BJ (cell line): ENCODE measurements around the gene MBTPS1. TPM values are rescaled to one million over a fixed set of nuclear protein-coding genes. Genes with fewer than 3 reads are reported as not detected.

Experiments
- CTCF ChIA-PET: fragments of 350-600 bp; formaldehyde crosslinking; extraction: SDS; loops from one replicate; lab custom pipeline; 2021; ENCODE audit warnings: antibody characterized with exemption, inconsistent platforms; lab: Yijun Ruan, JAX
- POLR2A ChIA-PET: fragments of 300-600 bp; sonication (Branson Sonifier 250); formaldehyde crosslinking; extraction: SDS; loops from one replicate; lab custom pipeline; 2021; ENCODE audit warnings: antibody characterized with exemption; lab: Charles Lee
- DNase-seq: peaks from one replicate; pipeline ENCODE4 v3.0.0-alpha.2; 2011; ENCODE audit warnings: low read depth
- H3K27me3 ChIP-seq: 2 replicates; pipeline ENCODE4 v1.6.0; 2011; ENCODE audit warnings: low read length; ENCODE audit not compliant: control insufficient read depth, insufficient read depth
- H3K36me3 ChIP-seq: 2 replicates; pipeline ENCODE4 v1.5.1; 2011; ENCODE audit warnings: low read length; ENCODE audit not compliant: control insufficient read depth, insufficient read depth
- H3K4me3 ChIP-seq: 2 replicates; pipeline ENCODE4 v1.5.1; 2011; ENCODE audit warnings: low read depth, mild to moderate bottlenecking, control low read depth, low read length
- polyA minus RNA-seq: library from RNA; depleted of rRNA, polyadenylated mRNA; stranded (reverse); fragments of >200 nt; gene quantifications from 2 replicates; pipeline ENCODE4 v1.2.3, GENCODE V29; 2011; rRNA and poly(A)+ RNA removed
- polyA plus RNA-seq: library from polyadenylated mRNA; depleted of rRNA; stranded (reverse); fragments of >200 nt; gene quantifications from 2 replicates; pipeline ENCODE4 v1.2.3, GENCODE V29; 2011; rRNA removed
- TF ChIP-seq, protein P1 (sequence below): IDR thresholded peaks from 2 replicates; pipeline ENCODE4 v1.5.1; 2011; ENCODE audit warnings: low read depth, mild to moderate bottlenecking, control low read depth, inconsistent platforms, low read length, moderate library complexity; ENCODE audit not compliant: insufficient read depth

The MBTPS1 gene
- 72.6 and 89.7 TPM in 2 replicates for polyA plus RNA-seq
- polyA minus RNA-seq = 75.4 and 97.2 TPM in 2 replicates

DNA sequence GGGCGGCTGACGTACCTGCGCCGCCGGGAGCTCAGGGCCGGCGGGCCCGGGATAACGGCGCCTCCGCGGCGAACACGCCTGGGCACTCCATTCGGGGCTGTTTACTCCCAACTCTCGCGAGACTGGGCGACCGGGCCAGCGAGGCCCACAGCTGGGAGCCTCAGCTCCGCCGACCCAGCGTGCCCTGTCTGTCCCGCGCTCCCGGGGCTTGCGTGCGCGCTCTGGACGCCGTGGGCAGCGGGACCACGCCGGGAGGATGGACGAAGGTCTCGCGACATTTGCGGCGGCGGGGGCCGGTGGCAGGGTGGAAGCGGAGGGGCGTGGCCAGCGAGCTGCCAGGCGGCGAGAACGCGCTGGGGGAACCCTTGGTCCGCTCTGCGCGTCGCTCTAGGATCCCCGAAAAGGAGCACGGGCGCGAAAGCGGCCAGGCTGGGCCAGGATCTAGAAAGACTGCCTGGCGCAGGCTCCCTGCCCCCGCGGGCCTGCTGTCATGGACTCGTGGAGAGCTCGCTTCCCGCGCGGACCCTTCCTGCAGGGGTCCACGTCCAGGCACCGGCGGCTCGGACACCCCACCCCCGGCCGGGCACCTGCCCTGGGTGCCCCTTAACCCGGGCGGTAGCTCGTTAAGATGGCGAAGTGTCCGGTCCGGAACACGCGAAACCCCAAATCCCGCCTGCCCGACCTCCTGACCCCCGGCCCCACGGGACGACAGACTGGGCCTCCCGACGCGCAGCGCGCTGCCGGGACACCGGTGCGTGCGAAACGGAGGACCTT lies at the start of gene MBTPS1:
TSS of gene MBTPS1 (minus strand) at position 223 of the 774 bp plus-strand sequence. CDS start 15,159 bp downstream, outside the sequence.
- peak; percentile 84 for DNase-seq
- no peaks in the 10 kb centered on the region for H3K27me3 ChIP-seq
- peak within 1 kb of the TSS; percentile 99 for H3K4me3 ChIP-seq
- TF ChIP-seq, protein P1, sequence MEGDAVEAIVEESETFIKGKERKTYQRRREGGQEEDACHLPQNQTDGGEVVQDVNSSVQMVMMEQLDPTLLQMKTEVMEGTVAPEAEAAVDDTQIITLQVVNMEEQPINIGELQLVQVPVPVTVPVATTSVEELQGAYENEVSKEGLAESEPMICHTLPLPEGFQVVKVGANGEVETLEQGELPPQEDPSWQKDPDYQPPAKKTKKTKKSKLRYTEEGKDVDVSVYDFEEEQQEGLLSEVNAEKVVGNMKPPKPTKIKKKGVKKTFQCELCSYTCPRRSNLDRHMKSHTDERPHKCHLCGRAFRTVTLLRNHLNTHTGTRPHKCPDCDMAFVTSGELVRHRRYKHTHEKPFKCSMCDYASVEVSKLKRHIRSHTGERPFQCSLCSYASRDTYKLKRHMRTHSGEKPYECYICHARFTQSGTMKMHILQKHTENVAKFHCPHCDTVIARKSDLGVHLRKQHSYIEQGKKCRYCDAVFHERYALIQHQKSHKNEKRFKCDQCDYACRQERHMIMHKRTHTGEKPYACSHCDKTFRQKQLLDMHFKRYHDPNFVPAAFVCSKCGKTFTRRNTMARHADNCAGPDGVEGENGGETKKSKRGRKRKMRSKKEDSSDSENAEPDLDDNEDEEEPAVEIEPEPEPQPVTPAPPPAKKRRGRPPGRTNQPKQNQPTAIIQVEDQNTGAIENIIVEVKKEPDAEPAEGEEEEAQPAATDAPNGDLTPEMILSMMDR = no peak
- CTCF ChIA-PET = interaction anchor here (0.6 to 2.9 kb wide), 13 partner anchors 15 to 369 kb away, joined by 3 to 10 read pairs (median 3); partner anchors contain the start of genes DNAAF1, HSDL1 and TAF1C
- no peaks in the 10 kb centered on the region for H3K36me3 ChIP-seq
- POLR2A ChIA-PET = interaction anchor here (0.6 kb wide), 1 partner anchor 17 kb away, joined by 3 read pairs; no protein-coding TSS in a partner anchor

DNA sequence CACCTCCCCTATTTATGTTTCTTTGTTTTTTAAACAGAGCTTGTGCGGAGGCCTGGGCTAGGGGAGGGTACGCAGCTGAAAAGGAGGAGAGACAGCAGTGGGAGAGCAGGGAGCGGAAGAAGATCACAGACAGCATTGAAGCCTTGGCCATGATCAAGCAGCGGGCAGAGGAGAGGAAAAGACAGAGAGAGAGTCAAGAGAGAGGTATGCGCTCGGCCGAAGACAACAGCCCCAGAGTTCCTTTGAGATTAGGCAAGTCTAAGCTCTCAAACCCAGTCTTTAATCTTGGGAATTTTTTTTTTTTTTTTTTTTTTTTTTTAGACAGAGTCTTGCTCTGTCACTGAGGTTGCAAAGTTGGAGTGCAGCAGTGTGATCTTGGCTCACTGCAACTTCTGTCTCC lies 49.0 kb upstream of the MBTPS1 start:
- no peaks in the 10 kb centered on the region for H3K36me3 ChIP-seq
- no peak overlapping the region for H3K4me3 ChIP-seq
- peaks cover 7% of the 10 kb centered on the region for H3K27me3 ChIP-seq
- ChIA-PET CTCF (interaction anchor here (1.5 kb wide), 1 partner anchor 11 kb away, joined by 5 read pairs; no protein-coding TSS in a partner anchor), POLR2A (interaction anchor here (0.6 kb wide), 1 partner anchor 40 kb away, joined by 5 read pairs; no protein-coding TSS in a partner anchor)
- DNase-seq = no peak
- TF ChIP-seq, protein P1 = no peak

DNA sequence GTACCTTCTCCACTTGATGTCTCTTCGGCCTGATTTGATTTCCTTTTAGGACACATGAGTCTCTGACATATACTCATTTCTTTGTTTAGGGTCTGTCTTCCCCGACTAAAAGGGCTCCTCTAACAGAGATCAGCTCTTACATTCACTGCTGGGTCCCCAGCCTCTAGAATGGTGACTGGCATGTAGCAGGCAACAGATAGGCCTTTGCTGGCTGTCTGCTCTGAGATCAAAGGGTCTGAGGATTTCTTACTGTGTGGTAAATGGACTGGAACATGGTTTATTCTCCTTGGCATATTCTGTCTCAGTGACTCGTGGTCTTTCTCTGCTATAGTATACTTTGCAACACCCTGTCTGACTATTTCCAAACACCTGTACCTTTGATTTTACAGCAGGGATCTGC lies 45.1 kb upstream of the MBTPS1 start:
- TF ChIP-seq, protein P1 = no peak
- peaks cover 10% of the 10 kb centered on the region for H3K27me3 ChIP-seq
- H3K36me3 ChIP-seq = no peaks in the 10 kb centered on the region
- ChIA-PET POLR2A (no interaction called here), CTCF (interaction anchor here (1.4 kb wide), 1 partner anchor 25 kb away, joined by 5 read pairs; the partner anchor contains the start of gene TAF1C)
- DNase-seq = no peak
- no peak overlapping the region for H3K4me3 ChIP-seq

DNA sequence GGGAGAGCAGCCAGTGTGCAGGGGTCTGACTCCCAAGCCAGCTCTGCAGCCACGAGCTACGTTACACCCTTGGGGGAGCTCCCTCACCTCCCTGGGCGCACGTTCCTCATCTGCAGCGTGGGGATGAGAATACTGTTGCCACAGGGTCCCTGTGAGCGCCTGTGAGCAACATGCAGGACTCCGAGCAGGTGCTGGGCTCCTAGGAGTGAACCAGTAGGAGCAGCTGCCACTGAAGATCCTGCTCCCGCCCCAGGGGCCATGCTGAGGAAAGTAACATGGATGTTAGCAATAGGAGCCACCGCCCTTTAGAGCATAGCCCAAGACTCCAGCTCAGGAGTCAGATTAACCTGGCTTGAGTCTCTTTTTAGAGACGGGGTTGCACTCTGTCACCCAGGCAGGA lies 44.3 kb upstream of the MBTPS1 start:
- TF ChIP-seq, protein P1 = no peak
- no peak for DNase-seq
- CTCF ChIA-PET = interaction anchor here (1.1 to 1.4 kb wide), 2 partner anchors 26 to 77 kb away, joined by 4 to 5 read pairs; partner anchors contain the start of gene TAF1C
- POLR2A ChIA-PET = no interaction called here
- H3K4me3 ChIP-seq = no peak overlapping the region
- H3K27me3 ChIP-seq = peaks cover 10% of the 10 kb centered on the region
- no peaks in the 10 kb centered on the region for H3K36me3 ChIP-seq

DNA sequence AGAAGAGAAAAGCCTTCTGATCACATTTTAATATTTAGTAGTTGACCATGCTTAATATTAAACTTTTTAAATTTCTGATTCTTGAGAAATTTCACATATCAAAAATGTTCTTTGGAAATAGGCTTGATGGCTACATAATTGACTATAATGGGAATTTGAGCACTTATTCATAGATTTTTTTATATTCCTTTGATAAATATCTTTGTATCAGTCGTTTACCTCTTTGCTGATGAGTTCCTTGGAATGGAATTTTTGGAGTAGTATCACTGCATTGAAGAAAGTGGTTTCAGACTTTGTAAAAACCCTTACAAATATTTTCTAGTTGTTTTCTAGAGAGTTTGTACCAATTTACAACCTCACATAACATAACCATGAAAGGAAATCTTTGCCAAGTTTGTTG lies 43.1 kb upstream of the MBTPS1 start:
- ChIA-PET CTCF (interaction anchor here (0.6 kb wide), 1 partner anchor 90 kb away, joined by 3 read pairs; no protein-coding TSS in a partner anchor), POLR2A (no interaction called here)
- Histone ChIP-seq H3K4me3 (no peak overlapping the region), H3K27me3 (peaks cover 8% of the 10 kb centered on the region), H3K36me3 (no peaks in the 10 kb centered on the region)
- TF ChIP-seq, protein P1 = no peak
- DNase-seq = no peak
